Endothelial cell of umbilical vein (primary cell): ENCODE results near the gene CNEP1R1. TPM values are rescaled to one million over a fixed set of nuclear protein-coding genes. Genes with fewer than 3 reads are reported as not detected.

ENCODE experiments used
- BruUV-seq: library from RNA; stranded (reverse); fragments of 400-500 nt; replicated peaks from 2 replicates; lab custom pipeline; 2021; lab: Mats Ljungman, UMichigan
- CTCF ChIA-PET: fragments of 300-600, 350-600 bp; sonication (Branson Sonifier 250); formaldehyde crosslinking; loops from one replicate; lab custom pipeline; 2021; ENCODE audit warnings: antibody characterized with exemption, inconsistent platforms; lab: Charles Lee
- POLR2A ChIA-PET: fragments of 300-600, 350-600 bp; sonication (Branson Sonifier 250); formaldehyde crosslinking; loops from one replicate; lab custom pipeline; 2021; ENCODE audit warnings: antibody characterized with exemption, inconsistent platforms; lab: Charles Lee
- DNase-seq: peaks from one replicate; pipeline ENCODE4 v3.0.0-alpha.2; 2011; ENCODE audit warnings: low read depth, low spot score
- FAIRE-seq: peaks from 2 replicates; lab custom pipeline; 2011; peaks lifted over from hg19 to GRCh38; lab: Jason Lieb, UNC
- H2AFZ ChIP-seq: 2 replicates; pipeline ENCODE4 v1.6.0; 2012; ENCODE audit warnings: low read depth, low read length, control low read depth, inconsistent platforms
- H3K27ac ChIP-seq: 2 replicates; pipeline ENCODE4 v1.5.1; 2011; ENCODE audit warnings: low read depth, mild to moderate bottlenecking, control low read depth, low read length, moderate library complexity; ENCODE audit not compliant: insufficient read depth
- H3K27me3 ChIP-seq, 2 experiments: 2 replicates each; pipeline versions ENCODE4 v1.6.0 to v1.6.1; 2011; ENCODE audit warnings: low read length in 2 of 2, mixed read lengths in 1 of 2; ENCODE audit not compliant: control insufficient read depth in 2 of 2, insufficient read depth in 2 of 2
- H3K36me3 ChIP-seq, 2 experiments: 2 replicates in 1 of 2; 3 replicates in 1 of 2; pipeline ENCODE4 v1.5.1; 2011; ENCODE audit warnings: low read length in 2 of 2, mild to moderate bottlenecking in 1 of 2, moderate library complexity in 1 of 2; ENCODE audit not compliant: control insufficient read depth in 2 of 2, insufficient read depth in 2 of 2; ENCODE audit errors: extremely low read depth in 1 of 2
- H3K4me1 ChIP-seq: 3 replicates; pipeline ENCODE4 v1.5.1; 2011; ENCODE audit warnings: mild to moderate bottlenecking, low read length; ENCODE audit not compliant: control insufficient read depth, insufficient read depth; ENCODE audit errors: extremely low read depth
- H3K4me2 ChIP-seq: 2 replicates; pipeline ENCODE4 v1.6.1; 2011; ENCODE audit warnings: low read length, control low read depth, mixed read lengths; ENCODE audit not compliant: insufficient read depth
- H3K4me3 ChIP-seq, 3 experiments: fragments of 200-600 bp in 1 of 3; sonication (generic), shearing (Covaris generic) in 1 of 3; replicated peaks in 1 of 3; 2 replicates each; pipeline ENCODE4 v1.5.1; 2011 to 2016; ENCODE audit warnings: control low read depth in 3 of 3, low read length in 3 of 3, mild to moderate bottlenecking in 2 of 3, inconsistent platforms in 1 of 3, low read depth in 1 of 3, moderate library complexity in 1 of 3; ENCODE audit not compliant: insufficient read depth in 1 of 3
- H3K79me2 ChIP-seq: 2 replicates; pipeline ENCODE4 v1.6.0; 2012; ENCODE audit warnings: low read length, inconsistent platforms; ENCODE audit not compliant: control insufficient read depth, insufficient read depth
- H3K9ac ChIP-seq: replicated peaks from 2 replicates; pipeline ENCODE3; 2011; ENCODE audit warnings: low read length, control low read depth; ENCODE audit not compliant: insufficient read depth; ENCODE audit errors: extremely low read depth
- H3K9me1 ChIP-seq: replicated peaks from 3 replicates; pipeline ENCODE4 v1.6.0; 2011; ENCODE audit warnings: mild to moderate bottlenecking, low read length; ENCODE audit not compliant: control insufficient read depth, insufficient read depth; ENCODE audit errors: extremely low read depth
- H3K9me3 ChIP-seq: replicated peaks from 2 replicates; pipeline ENCODE4 v1.5.1; 2012; ENCODE audit warnings: low read length, inconsistent platforms; ENCODE audit not compliant: control insufficient read depth, insufficient read depth
- H4K20me1 ChIP-seq: replicated peaks from 2 replicates; pipeline ENCODE3; 2011; ENCODE audit warnings: mild to moderate bottlenecking, low read length; ENCODE audit not compliant: control insufficient read depth, insufficient read depth; ENCODE audit errors: extremely low read depth
- CTCF ChIP-seq, 2 donors: IDR thresholded peaks; 1 replicate in 1 of 2; 2 replicates in 1 of 2; pipeline ENCODE4 v1.5.1; 2011; ENCODE audit warnings: low read length in 2 of 2, mild to moderate bottlenecking in 2 of 2, moderate library complexity in 2 of 2, control low read depth in 1 of 2, inconsistent platforms in 1 of 2, low read depth in 1 of 2; ENCODE audit not compliant: insufficient read depth in 1 of 2; ENCODE audit errors: extremely low read depth in 1 of 2
- EZH2 ChIP-seq: IDR thresholded peaks from 2 replicates; pipeline ENCODE4 v1.6.1; 2012; ENCODE audit warnings: borderline replicate concordance, low read depth, mild to moderate bottlenecking, moderate library complexity, low read length, inconsistent platforms; ENCODE audit not compliant: severe bottlenecking
- FOS ChIP-seq: IDR thresholded peaks from 2 replicates; pipeline ENCODE4 v1.6.1; 2011; ENCODE audit warnings: mild to moderate bottlenecking, low read length, moderate library complexity, borderline replicate concordance; ENCODE audit not compliant: insufficient read depth
- GATA2 ChIP-seq: IDR thresholded peaks from 2 replicates; pipeline ENCODE4 v1.7.0; 2011; ENCODE audit warnings: low read depth, mild to moderate bottlenecking, moderate library complexity, mixed read lengths, low read length; ENCODE audit not compliant: insufficient read length, insufficient read depth
- JUN ChIP-seq: IDR thresholded peaks from 2 replicates; pipeline ENCODE4 v1.6.1; 2011; ENCODE audit warnings: borderline replicate concordance, low read depth; ENCODE audit not compliant: insufficient read length, insufficient read depth
- MYC ChIP-seq: IDR thresholded peaks from one replicate; pipeline ENCODE4 v1.6.1; 2011; ENCODE audit warnings: mild to moderate bottlenecking, low read depth, low read length
- POLR2A ChIP-seq: IDR thresholded peaks from 2 replicates; pipeline ENCODE4 v1.6.1; 2012; ENCODE audit warnings: low read depth, mild to moderate bottlenecking, control low read depth, low read length
- POLR2AphosphoS5 ChIP-seq: IDR thresholded peaks from 2 replicates; pipeline ENCODE4 v1.6.1; 2012; ENCODE audit warnings: low read depth, mild to moderate bottlenecking, control low read depth, low read length, moderate library complexity; ENCODE audit not compliant: insufficient read depth
- dilution Hi-C: fragments of 300-500 bp; cut with MboI; formaldehyde crosslinking; loops from one replicate; pipeline ENCODE4 v1.15.0; 2019; ENCODE audit warnings: low sequenced_read_pairs; ENCODE audit not compliant: extremely low pct_ligation_motif_present
- intact Hi-C: fragments of 100-400 bp; cut with micrococcal nuclease; formaldehyde crosslinking; loops from one replicate; pipeline ENCODE4 v1.10.0; 2022
- polyA plus RNA-seq, 4 experiments: library from polyadenylated mRNA; depleted of rRNA in 3 of 4; stranded (reverse) in 3 of 4; unstranded in 1 of 4; fragments of >200 nt; gene quantifications; 2 replicates each; pipeline versions ENCODE4 v1.2.1 to v1.2.3, GENCODE V29; 2011 to 2012; ENCODE audit warnings: missing spikeins in 1 of 4
- total RNA-seq: library from RNA; stranded (reverse); gene quantifications from 2 replicates; pipeline ENCODE4 v1.2.3, GENCODE V29; 2021
- TF ChIP-seq, protein P1 (sequence below): IDR thresholded peaks from 2 replicates; pipeline ENCODE4 v1.6.1; 2011; ENCODE audit not compliant: insufficient read depth, insufficient read length

CNEP1R1 gene
- total and polyA plus RNA-seq, 2 donors (not counting 3 experiments of a cell fraction or from before 2014, with no cell fraction given), result 15.3 to 23.2 TPM

DNA sequence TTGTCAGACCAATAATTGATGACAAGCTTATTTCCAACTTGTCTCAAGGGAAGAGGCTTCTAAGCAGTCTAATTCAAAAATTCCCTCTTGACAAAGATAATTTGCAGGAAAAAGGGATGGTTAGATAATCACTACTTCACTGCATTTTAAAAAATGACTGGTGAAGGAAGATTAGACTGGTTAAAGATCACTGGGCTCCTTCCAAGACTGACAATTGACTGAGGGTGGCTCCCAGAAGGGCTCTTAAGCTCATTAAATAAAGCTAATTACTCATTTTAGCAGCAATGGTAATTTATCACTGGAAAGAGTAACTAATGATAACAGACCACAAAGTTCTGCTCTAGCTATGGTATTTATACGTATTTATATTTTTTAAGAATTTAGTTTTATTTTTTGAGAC is 36.3 kb downstream of the CNEP1R1 start:
- no peak overlapping the region for H3K27ac ChIP-seq
- peaks cover 2% of the 10 kb centered on the region for H3K4me1 ChIP-seq
- DNase-seq (no peak), FAIRE-seq (no peak)
- no peak overlapping the region for H3K4me3 ChIP-seq
- no peaks in the 10 kb centered on the region for H3K36me3 ChIP-seq
- no TSS peak for BruUV-seq
- intact Hi-C loops (no loop called here), dilution Hi-C loops (no loop called here)
- H3K4me2 ChIP-seq, result no peak overlapping the region
- CTCF ChIA-PET, result interaction anchor here (0.9 to 1.5 kb wide), 3 partner anchors 9 to 293 kb away, joined by 3 to 8 read pairs (median 5); partner anchors contain the start of gene CNEP1R1
- no peaks in the 10 kb centered on the region for H4K20me1 ChIP-seq
- no peaks in the 10 kb centered on the region for H3K9me1 ChIP-seq
- H2AFZ ChIP-seq, result no peak overlapping the region
- no peak overlapping the region for H3K9ac ChIP-seq
- H3K79me2 ChIP-seq, result no peaks in the 10 kb centered on the region
- H3K27me3 ChIP-seq, result no peaks in the 10 kb centered on the region
- TF ChIP-seq EZH2 (no peak), GATA2 (no peak), JUN (no peak), POLR2AphosphoS5 (no peak), CTCF (IDR thresholded peaks at IDR 0.05; ENCODE audit: extremely low read depth in 1 of 2, insufficient read depth in 1 of 2, low read depth in 1 of 2, low read length in 2 of 2) (no peak), POLR2A (no peak), FOS (no peak), MYC (no peak)
- TF ChIP-seq, protein P1, sequence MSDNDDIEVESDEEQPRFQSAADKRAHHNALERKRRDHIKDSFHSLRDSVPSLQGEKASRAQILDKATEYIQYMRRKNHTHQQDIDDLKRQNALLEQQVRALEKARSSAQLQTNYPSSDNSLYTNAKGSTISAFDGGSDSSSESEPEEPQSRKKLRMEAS, result no peak
- POLR2A ChIA-PET, result no interaction called here
- no peaks in the 10 kb centered on the region for H3K9me3 ChIP-seq
